HEK293 (cell line): Measurements from ENCODE around the gene PAQR8.

Experiments used
- CTCF ChIA-PET: fragments of 350-600 bp; formaldehyde crosslinking; extraction: SDS; loops from one replicate; lab custom pipeline; 2021; ENCODE audit warnings: antibody characterized with exemption; lab: Yijun Ruan, JAX
- POLR2A ChIA-PET: fragments of 300-600 bp; formaldehyde crosslinking; extraction: SDS; loops from one replicate; lab custom pipeline; 2020; ENCODE audit warnings: antibody characterized with exemption, inconsistent platforms; lab: Yijun Ruan, JAX
- H3K27ac ChIP-seq: fragments of 200-500 bp; sonication (Bioruptor generic); 2 replicates; pipeline ENCODE4 v1.5.1; 2014; ENCODE audit warnings: low read depth, low read length, control low read depth, inconsistent platforms; ENCODE audit errors: extremely low read depth
- H3K36me3 ChIP-seq, 2 experiments: fragments of 200-500 bp in 1 of 2; sonication (Bioruptor generic) in 1 of 2; 1 replicate in 1 of 2; 2 replicates in 1 of 2; pipeline ENCODE4 v1.5.1; 2014 to 2017; ENCODE audit warnings: inconsistent platforms in 2 of 2, low read length in 2 of 2; ENCODE audit not compliant: control insufficient read depth in 2 of 2, insufficient read depth in 1 of 2
- H3K4me1 ChIP-seq: fragments of 200-500 bp; sonication (Bioruptor generic); 2 replicates; pipeline ENCODE4 v1.5.1; 2014; ENCODE audit warnings: mild to moderate bottlenecking, low read length, inconsistent platforms; ENCODE audit not compliant: control insufficient read depth, insufficient read depth
- H3K4me3 ChIP-seq: 2 replicates; pipeline ENCODE4 v1.5.1; 2011; ENCODE audit warnings: low read depth, mild to moderate bottlenecking, control low read depth, low read length, moderate library complexity
- H3K9me3 ChIP-seq: fragments of 200-500 bp; sonication (Bioruptor generic); 2 replicates; pipeline ENCODE4 v1.5.1; 2014; ENCODE audit warnings: low read depth, low read length, inconsistent platforms; ENCODE audit not compliant: control insufficient read depth, insufficient read depth
- ATF2 ChIP-seq: fragments of 450-650 bp; formaldehyde crosslinking; IDR thresholded peaks from 2 replicates; pipeline ENCODE4 v1.5.1; 2016; ENCODE audit warnings: missing biosample characterization, missing genetic modification characterization, low read depth
- BCL11B ChIP-seq: fragments of 450-650 bp; formaldehyde crosslinking; IDR thresholded peaks from 2 replicates; pipeline ENCODE4 v1.5.1; 2016; ENCODE audit warnings: low read depth, missing biosample characterization, missing genetic modification characterization
- GLI2 ChIP-seq: fragments of 450-650 bp; formaldehyde crosslinking; IDR thresholded peaks from 2 replicates; pipeline ENCODE4; 2017; ENCODE audit warnings: missing biosample characterization, missing genetic modification characterization, low read depth, borderline replicate concordance
- HOXD13 ChIP-seq: sonication (generic); formaldehyde crosslinking; IDR thresholded peaks from 2 replicates; pipeline ENCODE4 v1.8.0; 2022; ENCODE audit warnings: missing genetic modification reagents, borderline replicate concordance
- MYNN ChIP-seq: fragments of 450-650 bp; formaldehyde crosslinking; IDR thresholded peaks from 2 replicates; pipeline ENCODE4 v1.5.1; 2016; ENCODE audit warnings: missing biosample characterization, missing genetic modification characterization, borderline replicate concordance
- OVOL3 ChIP-seq: fragments of 450-650 bp; formaldehyde crosslinking; IDR thresholded peaks from 2 replicates; pipeline ENCODE4 v1.5.1; 2016; ENCODE audit warnings: missing biosample characterization, missing genetic modification characterization
- REPIN1 ChIP-seq: fragments of 450-650 bp; formaldehyde crosslinking; IDR thresholded peaks from 2 replicates; pipeline ENCODE4 v1.5.1; 2017; ENCODE audit warnings: missing biosample characterization, missing genetic modification characterization, low read depth
- ZNF211 ChIP-seq: fragments of 450-650 bp; formaldehyde crosslinking; IDR thresholded peaks from 2 replicates; pipeline ENCODE4 v1.5.1; 2016; ENCODE audit warnings: low read depth, missing biosample characterization, missing genetic modification characterization
- ZNF292 ChIP-seq: fragments of 450-650 bp; formaldehyde crosslinking; IDR thresholded peaks from 2 replicates; pipeline ENCODE4 v1.5.1; 2016; ENCODE audit warnings: low read depth, missing biosample characterization, missing genetic modification characterization, borderline replicate concordance
- ZNF350 ChIP-seq: fragments of 450-650 bp; formaldehyde crosslinking; IDR thresholded peaks from 2 replicates; pipeline ENCODE4 v1.5.0; 2017; ENCODE audit warnings: missing biosample characterization, mild to moderate bottlenecking, missing genetic modification characterization
- ZNF362 ChIP-seq: fragments of 450-650 bp; formaldehyde crosslinking; IDR thresholded peaks from 2 replicates; pipeline ENCODE4 v1.5.1; 2016; ENCODE audit warnings: missing biosample characterization, missing genetic modification characterization
- ZNF404 ChIP-seq: fragments of 450-650 bp; formaldehyde crosslinking; IDR thresholded peaks from 2 replicates; pipeline ENCODE4 v1.5.1; 2017; ENCODE audit warnings: missing biosample characterization, missing genetic modification characterization
- ZNF585B ChIP-seq: fragments of 450-650 bp; formaldehyde crosslinking; IDR thresholded peaks from 2 replicates; pipeline ENCODE4 v1.5.1; 2016; ENCODE audit warnings: missing biosample characterization, missing genetic modification characterization
- ZNF654 ChIP-seq: fragments of 450-650 bp; formaldehyde crosslinking; IDR thresholded peaks from 2 replicates; pipeline ENCODE4 v1.5.1; 2016; ENCODE audit warnings: low read depth, missing biosample characterization, missing genetic modification characterization
- ZNF677 ChIP-seq: fragments of 450-650 bp; IDR thresholded peaks from 2 replicates; pipeline ENCODE4 v1.5.0; 2018; ENCODE audit warnings: missing biosample characterization, mild to moderate bottlenecking, missing genetic modification characterization, moderate library complexity
- ZNF792 ChIP-seq: fragments of 450-650 bp; formaldehyde crosslinking; IDR thresholded peaks from 2 replicates; pipeline ENCODE4 v1.5.1; 2016; ENCODE audit warnings: missing biosample characterization, missing genetic modification characterization
- ZSCAN16 ChIP-seq: fragments of 450-650 bp; formaldehyde crosslinking; IDR thresholded peaks from 2 replicates; pipeline ENCODE4 v1.5.1; 2016; ENCODE audit warnings: missing biosample characterization, missing genetic modification characterization
- TF ChIP-seq, protein P1 (sequence below): fragments of 450-650 bp; formaldehyde crosslinking; conservative IDR thresholded peaks from 2 replicates; pipeline ENCODE4 v1.5.1; 2016; ENCODE audit warnings: low read depth, missing biosample characterization, missing genetic modification characterization
- TF ChIP-seq, protein P2 (sequence below): fragments of 450-650 bp; formaldehyde crosslinking; IDR thresholded peaks from 2 replicates; pipeline ENCODE4 v1.5.1; 2016; ENCODE audit warnings: missing biosample characterization, missing genetic modification characterization

PAQR8 gene

DNA sequence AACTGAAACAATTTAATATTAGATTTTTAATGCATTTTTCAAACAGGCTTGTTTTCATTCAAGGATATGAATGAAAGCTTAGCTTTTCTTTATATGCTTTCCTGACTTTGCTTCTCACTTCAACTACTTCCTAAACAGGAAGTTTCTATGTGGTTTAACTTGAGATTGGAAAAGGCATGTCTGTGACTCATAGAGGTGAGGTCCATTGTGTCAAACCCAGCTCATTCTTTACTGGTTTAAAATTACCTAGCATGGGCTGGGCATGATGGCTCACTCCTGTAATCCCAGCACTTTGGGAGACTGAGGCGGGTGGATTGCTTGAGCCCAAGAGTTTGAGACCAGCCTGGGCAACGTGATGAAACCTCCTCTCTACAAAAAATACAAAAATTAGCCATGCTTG lies 92.6 kb downstream of the PAQR8 start:
- Histone ChIP-seq H3K4me3 (no peak overlapping the region), H3K27ac (no peak overlapping the region), H3K9me3 (no peaks in the 10 kb centered on the region), H3K36me3 (peaks cover 0 to 10% of the 10 kb centered on the region in 2 experiments; a peak in 1 of 3 replicates)
- CTCF ChIA-PET, result interaction anchor here (0.6 kb wide), 1 partner anchor 198 kb away, joined by 3 read pairs; no protein-coding TSS in a partner anchor
- POLR2A ChIA-PET, result interaction anchor here (0.9 kb wide), 1 partner anchor 8 kb away, joined by 4 read pairs; no protein-coding TSS in a partner anchor
- no peak for TF ChIP-seq BCL11B (tag by site-specific recombination)
- TF ChIP-seq ZNF211 (tag by site-specific recombination), result no peak
- TF ChIP-seq MYNN (tag by site-specific recombination), result no peak
- TF ChIP-seq, all 188 proteins: peak for 0
- H3K4me1 ChIP-seq, result no peaks in the 10 kb centered on the region

GRCh38 chr6:52457096-52457495 lies 95.1 kb downstream of the PAQR8 start:
- Histone ChIP-seq H3K36me3 (peaks cover 0 to 10% of the 10 kb centered on the region in 2 experiments; a peak in 1 of 3 replicates), H3K27ac (no peak overlapping the region), H3K4me1 (no peaks in the 10 kb centered on the region), H3K4me3 (no peak overlapping the region), H3K9me3 (no peaks in the 10 kb centered on the region)
- ChIA-PET POLR2A (no interaction called here), CTCF (interaction anchor here (0.8 to 1.3 kb wide), 2 partner anchors 18 to 141 kb away, joined by 3 to 4 read pairs; no protein-coding TSS in a partner anchor)
- TF ChIP-seq HOXD13 (CRISPR knock-in tag), result no peak
- no peak for TF ChIP-seq ATF2 (tag by site-specific recombination)
- no peak for TF ChIP-seq ZNF292
- no peak for TF ChIP-seq ZNF792 (tag by site-specific recombination)
- TF ChIP-seq ZNF350 (tag by site-specific recombination), result no peak
- TF ChIP-seq ZNF677, result no peak
- TF ChIP-seq ZSCAN16 (tag by site-specific recombination), result no peak
- TF ChIP-seq OVOL3 (tag by site-specific recombination), result no peak
- TF ChIP-seq ZNF585B, result no peak
- no peak for TF ChIP-seq REPIN1 (tag by site-specific recombination)
- TF ChIP-seq ZNF404 (tag by site-specific recombination), result no peak
- no peak for TF ChIP-seq ZNF654 (tag by site-specific recombination)
- TF ChIP-seq ZNF362 (tag by site-specific recombination), result no peak
- TF ChIP-seq, protein P1, sequence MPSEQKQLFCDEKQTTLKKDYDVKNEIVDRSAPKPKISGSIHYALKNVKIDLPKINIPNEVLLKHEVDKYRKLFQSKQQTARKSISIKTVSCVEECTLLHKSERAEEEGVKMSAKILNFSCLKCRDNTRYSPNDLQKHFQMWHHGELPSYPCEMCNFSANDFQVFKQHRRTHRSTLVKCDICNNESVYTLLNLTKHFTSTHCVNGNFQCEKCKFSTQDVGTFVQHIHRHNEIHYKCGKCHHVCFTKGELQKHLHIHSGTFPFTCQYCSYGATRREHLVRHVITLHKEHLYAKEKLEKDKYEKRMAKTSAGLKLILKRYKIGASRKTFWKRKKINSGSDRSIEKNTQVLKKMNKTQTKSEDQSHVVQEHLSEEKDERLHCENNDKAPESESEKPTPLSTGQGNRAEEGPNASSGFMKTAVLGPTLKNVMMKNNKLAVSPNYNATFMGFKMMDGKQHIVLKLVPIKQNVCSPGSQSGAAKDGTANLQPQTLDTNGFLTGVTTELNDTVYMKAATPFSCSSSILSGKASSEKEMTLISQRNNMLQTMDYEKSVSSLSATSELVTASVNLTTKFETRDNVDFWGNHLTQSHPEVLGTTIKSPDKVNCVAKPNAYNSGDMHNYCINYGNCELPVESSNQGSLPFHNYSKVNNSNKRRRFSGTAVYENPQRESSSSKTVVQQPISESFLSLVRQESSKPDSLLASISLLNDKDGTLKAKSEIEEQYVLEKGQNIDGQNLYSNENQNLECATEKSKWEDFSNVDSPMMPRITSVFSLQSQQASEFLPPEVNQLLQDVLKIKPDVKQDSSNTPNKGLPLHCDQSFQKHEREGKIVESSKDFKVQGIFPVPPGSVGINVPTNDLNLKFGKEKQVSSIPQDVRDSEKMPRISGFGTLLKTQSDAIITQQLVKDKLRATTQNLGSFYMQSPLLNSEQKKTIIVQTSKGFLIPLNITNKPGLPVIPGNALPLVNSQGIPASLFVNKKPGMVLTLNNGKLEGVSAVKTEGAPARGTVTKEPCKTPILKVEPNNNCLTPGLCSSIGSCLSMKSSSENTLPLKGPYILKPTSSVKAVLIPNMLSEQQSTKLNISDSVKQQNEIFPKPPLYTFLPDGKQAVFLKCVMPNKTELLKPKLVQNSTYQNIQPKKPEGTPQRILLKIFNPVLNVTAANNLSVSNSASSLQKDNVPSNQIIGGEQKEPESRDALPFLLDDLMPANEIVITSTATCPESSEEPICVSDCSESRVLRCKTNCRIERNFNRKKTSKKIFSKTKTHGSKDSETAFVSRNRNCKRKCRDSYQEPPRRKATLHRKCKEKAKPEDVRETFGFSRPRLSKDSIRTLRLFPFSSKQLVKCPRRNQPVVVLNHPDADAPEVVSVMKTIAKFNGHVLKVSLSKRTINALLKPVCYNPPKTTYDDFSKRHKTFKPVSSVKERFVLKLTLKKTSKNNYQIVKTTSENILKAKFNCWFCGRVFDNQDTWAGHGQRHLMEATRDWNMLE (tag by site-specific recombination), result no peak
- TF ChIP-seq, protein P2, sequence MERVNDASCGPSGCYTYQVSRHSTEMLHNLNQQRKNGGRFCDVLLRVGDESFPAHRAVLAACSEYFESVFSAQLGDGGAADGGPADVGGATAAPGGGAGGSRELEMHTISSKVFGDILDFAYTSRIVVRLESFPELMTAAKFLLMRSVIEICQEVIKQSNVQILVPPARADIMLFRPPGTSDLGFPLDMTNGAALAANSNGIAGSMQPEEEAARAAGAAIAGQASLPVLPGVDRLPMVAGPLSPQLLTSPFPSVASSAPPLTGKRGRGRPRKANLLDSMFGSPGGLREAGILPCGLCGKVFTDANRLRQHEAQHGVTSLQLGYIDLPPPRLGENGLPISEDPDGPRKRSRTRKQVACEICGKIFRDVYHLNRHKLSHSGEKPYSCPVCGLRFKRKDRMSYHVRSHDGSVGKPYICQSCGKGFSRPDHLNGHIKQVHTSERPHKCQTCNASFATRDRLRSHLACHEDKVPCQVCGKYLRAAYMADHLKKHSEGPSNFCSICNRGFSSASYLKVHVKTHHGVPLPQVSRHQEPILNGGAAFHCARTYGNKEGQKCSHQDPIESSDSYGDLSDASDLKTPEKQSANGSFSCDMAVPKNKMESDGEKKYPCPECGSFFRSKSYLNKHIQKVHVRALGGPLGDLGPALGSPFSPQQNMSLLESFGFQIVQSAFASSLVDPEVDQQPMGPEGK (tag by site-specific recombination), result no peak
- TF ChIP-seq GLI2 (tag by site-specific recombination), result no peak
